ENCODE results near the gene COG7.
A peak's percentile ranks its signal among the peaks of the same experiment; 100 is the strongest.
"Not testable (repeated sequence)": the region's sequence is repeated elsewhere in the genome, so short reads cannot be mapped to it uniquely, and the experiment has no call there.

COG7 gene

GRCh38 chr16:23452572-23453337, at the start of gene COG7:
Gene COG7, minus strand, starts transcription at chr16:23453189. Its CDS starts 195 bp downstream, at chr16:23452994.
- DNase-seq (ENCODE audit: low read depth): peak; percentile 62

- DNase-seq (ENCODE audit: low read depth): no peak
Measured at GRCh38 chr16:23502466-23502865, 49.5 kb upstream of the COG7 start.

- DNase-seq (ENCODE audit: low read depth): no peak
Measured at GRCh38 chr16:23501291-23501690, 48.3 kb upstream of the COG7 start.

- DNase-seq (ENCODE audit: low read depth): no peak
Measured at GRCh38 chr16:23500862-23501225, 47.9 kb upstream of the COG7 start.

- no peak for DNase-seq (ENCODE audit: low read depth)
Measured at GRCh38 chr16:23500212-23500861, 47.3 kb upstream of the COG7 start.

GRCh38 chr16:23499801-23500200, 46.8 kb upstream of the COG7 start:
- no peak for DNase-seq (ENCODE audit: low read depth)

- no peak for DNase-seq (ENCODE audit: low read depth)
Measured at GRCh38 chr16:23498863-23499262, 45.9 kb upstream of the COG7 start.

- no peak for DNase-seq (ENCODE audit: low read depth)
Measured at GRCh38 chr16:23497543-23497868, 44.5 kb upstream of the COG7 start.

- no peak for DNase-seq (ENCODE audit: low read depth)
Measured at GRCh38 chr16:23496821-23497542, 44.0 kb upstream of the COG7 start.

- no peak for DNase-seq (ENCODE audit: low read depth)
Measured at GRCh38 chr16:23495671-23496070, 42.7 kb upstream of the COG7 start.

- no peak for DNase-seq (ENCODE audit: low read depth)
Measured at GRCh38 chr16:23494188-23494587, 41.2 kb upstream of the COG7 start.

GRCh38 chr16:23491490-23492391, 38.8 kb upstream of the COG7 start:
- DNase-seq (ENCODE audit: low read depth): no peak

- no peak for DNase-seq (ENCODE audit: low read depth)
Measured at GRCh38 chr16:23486480-23486879, 33.5 kb upstream of the COG7 start.

GRCh38 chr16:23485841-23486240, 32.9 kb upstream of the COG7 start:
- DNase-seq (ENCODE audit: low read depth): no peak

- no peak for DNase-seq (ENCODE audit: low read depth)
Measured at GRCh38 chr16:23485257-23485614, 32.2 kb upstream of the COG7 start.

GRCh38 chr16:23484510-23485256, 31.7 kb upstream of the COG7 start:
- DNase-seq (ENCODE audit: low read depth): no peak

GRCh38 chr16:23483492-23483891, 30.5 kb upstream of the COG7 start:
- DNase-seq (ENCODE audit: low read depth): not testable (repeated sequence)

- no peak for DNase-seq (ENCODE audit: low read depth)
Measured at GRCh38 chr16:23482778-23483177, 29.8 kb upstream of the COG7 start.

- DNase-seq (ENCODE audit: low read depth): no peak
Measured at GRCh38 chr16:23480257-23480656, 27.3 kb upstream of the COG7 start.

- no peak for DNase-seq (ENCODE audit: low read depth)
Measured at GRCh38 chr16:23479138-23479537, 26.1 kb upstream of the COG7 start.

GRCh38 chr16:23478566-23478965, 25.6 kb upstream of the COG7 start:
- DNase-seq (ENCODE audit: low read depth): no peak

GRCh38 chr16:23476289-23476688, 23.3 kb upstream of the COG7 start:
- no peak for DNase-seq (ENCODE audit: low read depth)

Measured in T-helper 22 cell (primary cell).